Liver (tissue), 9 donors: ENCODE data around the gene LARP4. TPM values are rescaled to one million over a fixed set of nuclear protein-coding genes. Genes with fewer than 3 reads are reported as not detected.

Source experiments
- DNase-seq: peaks from one replicate; pipeline ENCODE4 v3.0.0-alpha.2; 2017; ENCODE audit warnings: low spot score
- H3K27ac ChIP-seq, 2 donors: one replicate each; pipeline ENCODE4 v1.7.0; 2013; ENCODE audit warnings: inconsistent platforms in 2 of 2, low read length in 2 of 2, control low read depth in 1 of 2, low read depth in 1 of 2, mild to moderate bottlenecking in 1 of 2
- H3K27me3 ChIP-seq, 4 donors: one replicate each; pipeline versions ENCODE4 v1.6.1 to v1.7.0; 2013; ENCODE audit warnings: low read length in 3 of 4, inconsistent platforms in 1 of 4, mild to moderate bottlenecking in 1 of 4, moderate library complexity in 1 of 4; ENCODE audit not compliant: control insufficient read depth in 4 of 4, insufficient read depth in 4 of 4
- H3K36me3 ChIP-seq, 4 donors: one replicate each; pipeline versions ENCODE4 v1.6.1 to v1.7.0; 2013; ENCODE audit warnings: low read length in 3 of 4, mild to moderate bottlenecking in 3 of 4, low read depth in 1 of 4, moderate library complexity in 1 of 4; ENCODE audit not compliant: control insufficient read depth in 4 of 4, insufficient read depth in 3 of 4
- H3K4me1 ChIP-seq, 4 donors: one replicate each; pipeline versions ENCODE4 v1.6.1 to v1.7.0; 2013; ENCODE audit warnings: low read length in 3 of 4, mild to moderate bottlenecking in 3 of 4, moderate library complexity in 1 of 4; ENCODE audit not compliant: control insufficient read depth in 4 of 4, insufficient read depth in 4 of 4
- H3K4me3 ChIP-seq, 3 donors: one replicate each; pipeline versions ENCODE4 v1.6.1 to v1.7.0; 2013; ENCODE audit warnings: low read length in 3 of 3, control low read depth in 1 of 3, low read depth in 1 of 3, mild to moderate bottlenecking in 1 of 3
- H3K9ac ChIP-seq, 2 donors: one replicate each; pipeline ENCODE4 v1.7.0; 2013; ENCODE audit warnings: low read length in 2 of 2, mild to moderate bottlenecking in 2 of 2, moderate library complexity in 2 of 2, control low read depth in 1 of 2, low read depth in 1 of 2
- H3K9me3 ChIP-seq, 4 donors: one replicate each; pipeline versions ENCODE4 v1.6.1 to v1.7.0; 2013; ENCODE audit warnings: low read length in 3 of 4; ENCODE audit not compliant: control insufficient read depth in 4 of 4
- EGR1 ChIP-seq, 2 donors: IDR thresholded peaks; 2 replicates each; pipeline ENCODE4 v1.6.1; 2016 to 2018; ENCODE audit warnings: antibody characterized with exemption in 2 of 2, low read depth in 2 of 2
- FOXA1 ChIP-seq: IDR thresholded peaks from 2 replicates; pipeline ENCODE4 v1.6.1; 2016; ENCODE audit warnings: antibody characterized with exemption
- FOXA2 ChIP-seq: IDR thresholded peaks from 2 replicates; pipeline ENCODE4 v1.6.1; 2016; ENCODE audit warnings: antibody characterized with exemption
- GABPA ChIP-seq, 2 donors: IDR thresholded peaks in 1 of 2; conservative IDR thresholded peaks in 1 of 2; 2 replicates each; pipeline ENCODE4 v1.6.1; 2016; ENCODE audit warnings: antibody characterized with exemption in 2 of 2, mild to moderate bottlenecking in 1 of 2, moderate library complexity in 1 of 2
- HNF4A ChIP-seq, 2 donors: conservative IDR thresholded peaks; 2 replicates each; pipeline ENCODE4 v1.6.1; 2016; ENCODE audit warnings: antibody characterized with exemption in 2 of 2, mild to moderate bottlenecking in 2 of 2
- HNF4G ChIP-seq: IDR thresholded peaks from 2 replicates; pipeline ENCODE4 v1.6.1; 2016; ENCODE audit warnings: antibody characterized with exemption
- JUND ChIP-seq, 2 donors: IDR thresholded peaks; 2 replicates each; pipeline ENCODE4 v1.6.1; 2016; ENCODE audit warnings: antibody characterized with exemption in 2 of 2
- NR2F2 ChIP-seq: IDR thresholded peaks from 2 replicates; pipeline ENCODE4 v1.6.1; 2016; ENCODE audit warnings: antibody characterized with exemption
- RXRA ChIP-seq, 2 donors: IDR thresholded peaks; 2 replicates each; pipeline ENCODE4 v1.6.1; 2017 to 2018; ENCODE audit warnings: antibody characterized with exemption in 2 of 2, mild to moderate bottlenecking in 1 of 2
- SP1 ChIP-seq: IDR thresholded peaks from 2 replicates; pipeline ENCODE4 v1.6.1; 2018; ENCODE audit warnings: antibody characterized with exemption, mild to moderate bottlenecking
- TAF1 ChIP-seq: conservative IDR thresholded peaks from 2 replicates; pipeline ENCODE4 v1.6.1; 2016; ENCODE audit warnings: antibody characterized with exemption, mild to moderate bottlenecking
- WGBS: extraction: QIAGEN DNeasy Blood & Tissue Kit; methylation state at CpG from one replicate; pipeline ENCODE4 v1.1.7; 2013; 5-methylcytosine and 5-hydroxymethylcytosine counted together
- polyA plus RNA-seq, 2 donors: library from polyadenylated mRNA; stranded (reverse) in 1 of 2; unstranded in 1 of 2; fragments of 200-250 nt in 1 of 2; fragments of >200 nt in 1 of 2; fragmentation: Nextera tagmentation in 1 of 2; extraction: Ambion mirVana in 1 of 2; gene quantifications; one replicate each; pipeline versions ENCODE4 v1.2.1 to v1.2.3, GENCODE V29; 2013 to 2015
- total RNA-seq, 2 donors: library from RNA; depleted of rRNA; stranded (reverse); fragments of >200 nt; gene quantifications; one replicate each; pipeline ENCODE4 v1.2.3, GENCODE V29; 2014
- TF ChIP-seq, protein P1 (sequence below): fragments of 150-350 bp; IDR thresholded peaks from 2 replicates; pipeline ENCODE4 v1.5.1; 2017; ENCODE audit warnings: improper control_type of control experiment, low read depth, low read length; ENCODE audit not compliant: missing input control
- TF ChIP-seq, protein P2 (sequence below): IDR thresholded peaks from 2 replicates; pipeline ENCODE4 v1.6.1; 2016; ENCODE audit warnings: antibody characterized with exemption
- TF ChIP-seq, protein P3 (sequence below): IDR thresholded peaks from 2 replicates; pipeline ENCODE4 v1.6.1; 2016; ENCODE audit warnings: antibody characterized with exemption, mild to moderate bottlenecking
- TF ChIP-seq, protein P4 (sequence below): IDR thresholded peaks from 2 replicates; pipeline ENCODE4 v1.6.1; 2016; ENCODE audit warnings: antibody characterized with exemption
- TF ChIP-seq, protein P5 (sequence below): IDR thresholded peaks from 2 replicates; pipeline ENCODE4 v1.6.1; 2016; ENCODE audit warnings: antibody characterized with exemption
- donor health status: healthy.
- donor health status: healthy.
- donor health status: healthy.
- donor health status: healthy.
- donor health status: healthy.

LARP4 gene
- total and polyA plus RNA-seq, 4 donors: 17.3 to 71.0 (median 37.5) TPM

DNA sequence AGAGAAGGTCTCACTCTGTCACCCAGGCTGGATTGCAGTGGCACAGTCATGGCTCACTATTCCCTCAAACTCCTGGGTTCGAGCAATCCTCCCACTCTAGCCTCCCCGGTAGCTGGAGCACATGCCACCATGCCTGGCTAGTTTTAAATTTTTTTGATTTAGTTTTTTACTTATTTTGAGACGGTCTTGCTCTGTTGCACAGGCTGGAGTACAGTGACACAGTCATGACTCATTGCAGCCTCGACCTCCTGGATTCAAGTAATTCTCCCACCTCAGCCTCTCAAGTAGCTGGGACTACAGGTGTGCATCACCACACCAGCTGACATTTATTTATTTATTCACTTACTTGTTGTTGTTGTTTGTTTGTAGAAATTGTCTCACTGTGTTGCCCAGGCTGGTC lies 81.9 kb downstream of the LARP4 start:
- no peaks in the 10 kb centered on the region for H3K27me3 ChIP-seq
- H3K36me3 ChIP-seq: peaks cover 1 to 8% (median 4%) of the 10 kb centered on the region in 4 donors
- no peak overlapping the region for H3K9ac ChIP-seq
- H3K4me1 ChIP-seq: no peaks in the 10 kb centered on the region
- TF ChIP-seq HNF4A (conservative IDR thresholded peaks at IDR 0.05) (no peak), FOXA2 (no peak), FOXA1 (no peak), GABPA (IDR thresholded peaks at IDR 0.05 in 1 of 2, conservative IDR thresholded peaks at IDR 0.05 in 1 of 2) (no peak), JUND (IDR thresholded peaks at IDR 0.05) (no peak), SP1 (no peak), EGR1 (IDR thresholded peaks at IDR 0.05; ENCODE audit: low read depth in 2 of 2) (no peak), HNF4G (no peak)
- TF ChIP-seq, protein P1, sequence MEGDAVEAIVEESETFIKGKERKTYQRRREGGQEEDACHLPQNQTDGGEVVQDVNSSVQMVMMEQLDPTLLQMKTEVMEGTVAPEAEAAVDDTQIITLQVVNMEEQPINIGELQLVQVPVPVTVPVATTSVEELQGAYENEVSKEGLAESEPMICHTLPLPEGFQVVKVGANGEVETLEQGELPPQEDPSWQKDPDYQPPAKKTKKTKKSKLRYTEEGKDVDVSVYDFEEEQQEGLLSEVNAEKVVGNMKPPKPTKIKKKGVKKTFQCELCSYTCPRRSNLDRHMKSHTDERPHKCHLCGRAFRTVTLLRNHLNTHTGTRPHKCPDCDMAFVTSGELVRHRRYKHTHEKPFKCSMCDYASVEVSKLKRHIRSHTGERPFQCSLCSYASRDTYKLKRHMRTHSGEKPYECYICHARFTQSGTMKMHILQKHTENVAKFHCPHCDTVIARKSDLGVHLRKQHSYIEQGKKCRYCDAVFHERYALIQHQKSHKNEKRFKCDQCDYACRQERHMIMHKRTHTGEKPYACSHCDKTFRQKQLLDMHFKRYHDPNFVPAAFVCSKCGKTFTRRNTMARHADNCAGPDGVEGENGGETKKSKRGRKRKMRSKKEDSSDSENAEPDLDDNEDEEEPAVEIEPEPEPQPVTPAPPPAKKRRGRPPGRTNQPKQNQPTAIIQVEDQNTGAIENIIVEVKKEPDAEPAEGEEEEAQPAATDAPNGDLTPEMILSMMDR: no peak
- TF ChIP-seq, protein P2, sequence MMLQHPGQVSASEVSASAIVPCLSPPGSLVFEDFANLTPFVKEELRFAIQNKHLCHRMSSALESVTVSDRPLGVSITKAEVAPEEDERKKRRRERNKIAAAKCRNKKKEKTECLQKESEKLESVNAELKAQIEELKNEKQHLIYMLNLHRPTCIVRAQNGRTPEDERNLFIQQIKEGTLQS: no peak
- TF ChIP-seq, protein P3, sequence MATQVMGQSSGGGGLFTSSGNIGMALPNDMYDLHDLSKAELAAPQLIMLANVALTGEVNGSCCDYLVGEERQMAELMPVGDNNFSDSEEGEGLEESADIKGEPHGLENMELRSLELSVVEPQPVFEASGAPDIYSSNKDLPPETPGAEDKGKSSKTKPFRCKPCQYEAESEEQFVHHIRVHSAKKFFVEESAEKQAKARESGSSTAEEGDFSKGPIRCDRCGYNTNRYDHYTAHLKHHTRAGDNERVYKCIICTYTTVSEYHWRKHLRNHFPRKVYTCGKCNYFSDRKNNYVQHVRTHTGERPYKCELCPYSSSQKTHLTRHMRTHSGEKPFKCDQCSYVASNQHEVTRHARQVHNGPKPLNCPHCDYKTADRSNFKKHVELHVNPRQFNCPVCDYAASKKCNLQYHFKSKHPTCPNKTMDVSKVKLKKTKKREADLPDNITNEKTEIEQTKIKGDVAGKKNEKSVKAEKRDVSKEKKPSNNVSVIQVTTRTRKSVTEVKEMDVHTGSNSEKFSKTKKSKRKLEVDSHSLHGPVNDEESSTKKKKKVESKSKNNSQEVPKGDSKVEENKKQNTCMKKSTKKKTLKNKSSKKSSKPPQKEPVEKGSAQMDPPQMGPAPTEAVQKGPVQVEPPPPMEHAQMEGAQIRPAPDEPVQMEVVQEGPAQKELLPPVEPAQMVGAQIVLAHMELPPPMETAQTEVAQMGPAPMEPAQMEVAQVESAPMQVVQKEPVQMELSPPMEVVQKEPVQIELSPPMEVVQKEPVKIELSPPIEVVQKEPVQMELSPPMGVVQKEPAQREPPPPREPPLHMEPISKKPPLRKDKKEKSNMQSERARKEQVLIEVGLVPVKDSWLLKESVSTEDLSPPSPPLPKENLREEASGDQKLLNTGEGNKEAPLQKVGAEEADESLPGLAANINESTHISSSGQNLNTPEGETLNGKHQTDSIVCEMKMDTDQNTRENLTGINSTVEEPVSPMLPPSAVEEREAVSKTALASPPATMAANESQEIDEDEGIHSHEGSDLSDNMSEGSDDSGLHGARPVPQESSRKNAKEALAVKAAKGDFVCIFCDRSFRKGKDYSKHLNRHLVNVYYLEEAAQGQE: no peak
- TF ChIP-seq, protein P4, sequence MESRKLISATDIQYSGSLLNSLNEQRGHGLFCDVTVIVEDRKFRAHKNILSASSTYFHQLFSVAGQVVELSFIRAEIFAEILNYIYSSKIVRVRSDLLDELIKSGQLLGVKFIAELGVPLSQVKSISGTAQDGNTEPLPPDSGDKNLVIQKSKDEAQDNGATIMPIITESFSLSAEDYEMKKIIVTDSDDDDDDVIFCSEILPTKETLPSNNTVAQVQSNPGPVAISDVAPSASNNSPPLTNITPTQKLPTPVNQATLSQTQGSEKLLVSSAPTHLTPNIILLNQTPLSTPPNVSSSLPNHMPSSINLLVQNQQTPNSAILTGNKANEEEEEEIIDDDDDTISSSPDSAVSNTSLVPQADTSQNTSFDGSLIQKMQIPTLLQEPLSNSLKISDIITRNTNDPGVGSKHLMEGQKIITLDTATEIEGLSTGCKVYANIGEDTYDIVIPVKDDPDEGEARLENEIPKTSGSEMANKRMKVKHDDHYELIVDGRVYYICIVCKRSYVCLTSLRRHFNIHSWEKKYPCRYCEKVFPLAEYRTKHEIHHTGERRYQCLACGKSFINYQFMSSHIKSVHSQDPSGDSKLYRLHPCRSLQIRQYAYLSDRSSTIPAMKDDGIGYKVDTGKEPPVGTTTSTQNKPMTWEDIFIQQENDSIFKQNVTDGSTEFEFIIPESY: no peak
- no peak for DNase-seq
- H3K4me3 ChIP-seq: no peak overlapping the region
- H3K27ac ChIP-seq: no peak overlapping the region
- 93% methylated on average over 4 of the region's 4 CpGs for WGBS
- H3K9me3 ChIP-seq: no peaks in the 10 kb centered on the region

DNA sequence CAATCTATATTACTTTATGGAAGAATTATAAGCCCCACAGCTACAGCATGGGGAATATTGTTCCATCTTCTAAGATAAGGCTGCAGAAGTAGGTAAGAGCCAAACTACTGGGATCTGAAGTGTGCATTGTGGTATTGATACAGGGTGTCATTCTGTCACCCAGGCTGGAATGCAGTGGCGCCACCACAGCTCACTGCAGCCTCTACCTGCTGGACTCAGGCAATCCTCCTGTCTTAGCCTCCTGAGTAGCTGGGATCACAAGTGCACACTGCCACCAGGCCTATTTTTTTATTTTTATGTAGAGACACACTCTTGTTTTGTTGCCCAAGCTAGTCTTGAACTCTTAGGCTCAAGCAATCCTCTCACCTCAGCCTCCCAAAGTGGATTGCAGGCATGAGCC lies 82.8 kb downstream of the LARP4 start:
- no peaks in the 10 kb centered on the region for H3K4me1 ChIP-seq
- H3K27me3 ChIP-seq: no peaks in the 10 kb centered on the region
- WGBS: 96% methylated on average over 1 of the region's 1 CpG
- no peak overlapping the region for H3K9ac ChIP-seq
- H3K27ac ChIP-seq: no peak overlapping the region
- H3K36me3 ChIP-seq: peaks cover 0 to 1% (median under 1%) of the 10 kb centered on the region in 4 donors
- DNase-seq: no peak
- no peak overlapping the region for H3K4me3 ChIP-seq
- no peaks in the 10 kb centered on the region for H3K9me3 ChIP-seq
- no peak for TF ChIP-seq JUND (IDR thresholded peaks at IDR 0.05)
- TF ChIP-seq, protein P5, sequence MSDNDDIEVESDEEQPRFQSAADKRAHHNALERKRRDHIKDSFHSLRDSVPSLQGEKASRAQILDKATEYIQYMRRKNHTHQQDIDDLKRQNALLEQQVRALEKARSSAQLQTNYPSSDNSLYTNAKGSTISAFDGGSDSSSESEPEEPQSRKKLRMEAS: no peak
- no peak for TF ChIP-seq EGR1 (IDR thresholded peaks at IDR 0.05; ENCODE audit: low read depth in 2 of 2)
- no peak for TF ChIP-seq NR2F2
- TF ChIP-seq RXRA (IDR thresholded peaks at IDR 0.05): no peak
- TF ChIP-seq, protein P4: no peak
- TF ChIP-seq, protein P2: no peak
- no peak for TF ChIP-seq TAF1
- no peak for TF ChIP-seq GABPA (IDR thresholded peaks at IDR 0.05 in 1 of 2, conservative IDR thresholded peaks at IDR 0.05 in 1 of 2)
